Measurements from ENCODE around the gene PTPRM. TPM values are rescaled to one million over a fixed set of nuclear protein-coding genes. Genes with fewer than 3 reads are reported as not detected.

The PTPRM gene
- total and polyA plus RNA-seq, 2 donors (not counting 3 experiments of a cell fraction or from before 2014, with no cell fraction given), result 37.4 to 43.7 TPM

GRCh38 chr18:8350628-8351027 lies 783.5 kb downstream of the PTPRM start:
- DNase-seq (ENCODE audit: low read depth, low spot score) (no peak), FAIRE-seq (no peak)
- Histone ChIP-seq H3K27ac (ENCODE audit: insufficient read depth, low read depth, low read length) (no peak overlapping the region), H3K9ac (replicated peaks; ENCODE audit: extremely low read depth, insufficient read depth, low read length) (no peak overlapping the region), H2AFZ (ENCODE audit: low read depth, low read length) (no peak overlapping the region), H3K4me1 (ENCODE audit: control insufficient read depth, extremely low read depth, insufficient read depth, low read length) (no peaks in the 10 kb centered on the region), H3K4me2 (ENCODE audit: insufficient read depth, low read length) (no peak overlapping the region), H4K20me1 (replicated peaks; ENCODE audit: control insufficient read depth, extremely low read depth, insufficient read depth, low read length) (no peaks in the 10 kb centered on the region), H3K9me1 (replicated peaks; ENCODE audit: control insufficient read depth, extremely low read depth, insufficient read depth, low read length) (no peaks in the 10 kb centered on the region), H3K79me2 (ENCODE audit: control insufficient read depth, insufficient read depth, low read length) (no peaks in the 10 kb centered on the region), H3K4me3 (replicated peaks in 1 of 3; ENCODE audit: insufficient read depth in 1 of 3, low read depth in 1 of 3, low read length in 3 of 3) (no peak overlapping the region), H3K27me3 (ENCODE audit: control insufficient read depth in 2 of 2, insufficient read depth in 2 of 2, low read length in 2 of 2) (no peaks in the 10 kb centered on the region), H3K36me3 (ENCODE audit: control insufficient read depth in 2 of 2, extremely low read depth in 1 of 2, insufficient read depth in 2 of 2, low read length in 2 of 2) (no peaks in the 10 kb centered on the region), H3K9me3 (replicated peaks; ENCODE audit: control insufficient read depth, insufficient read depth, low read length) (no peaks in the 10 kb centered on the region)
- dilution Hi-C loops (cut with MboI; ENCODE audit: extremely low pct_ligation_motif_present, low sequenced_read_pairs), result no loop called here
- ChIA-PET POLR2A (interaction anchor here (0.8 kb wide), 1 partner anchor 114 kb away, joined by 3 read pairs; no protein-coding TSS in a partner anchor), CTCF (no interaction called here)
- intact Hi-C loops (cut with micrococcal nuclease), result no loop called here
- no TSS peak for BruUV-seq (replicated peaks)
- no peak for TF ChIP-seq GATA2 (IDR thresholded peaks at IDR 0.05; ENCODE audit: insufficient read depth, insufficient read length, low read depth, low read length)
- no peak for TF ChIP-seq JUN (IDR thresholded peaks at IDR 0.05; ENCODE audit: borderline replicate concordance, insufficient read depth, insufficient read length, low read depth)

- BruUV-seq (replicated peaks), result no TSS peak
- H3K9ac ChIP-seq (replicated peaks; ENCODE audit: extremely low read depth, insufficient read depth, low read length), result no peak overlapping the region
- ChIA-PET POLR2A (no interaction called here), CTCF (no interaction called here)
- dilution Hi-C loops (cut with MboI; ENCODE audit: extremely low pct_ligation_motif_present, low sequenced_read_pairs), result no loop called here
- FAIRE-seq, result no peak
- TF ChIP-seq JUN (IDR thresholded peaks at IDR 0.05; ENCODE audit: borderline replicate concordance, insufficient read depth, insufficient read length, low read depth) (no peak), MYC (IDR thresholded peaks at IDR 0.05; ENCODE audit: low read depth, low read length) (no peak), GATA2 (IDR thresholded peaks at IDR 0.05; ENCODE audit: insufficient read depth, insufficient read length, low read depth, low read length) (no peak), POLR2A (IDR thresholded peaks at IDR 0.05; ENCODE audit: low read depth, low read length) (no peak), POLR2AphosphoS5 (IDR thresholded peaks at IDR 0.05; ENCODE audit: insufficient read depth, low read depth, low read length) (no peak), CTCF (IDR thresholded peaks at IDR 0.05; ENCODE audit: extremely low read depth in 1 of 2, insufficient read depth in 1 of 2, low read depth in 1 of 2, low read length in 2 of 2) (no peak), MAX (IDR thresholded peaks at IDR 0.05; ENCODE audit: insufficient read depth, insufficient read length) (no peak), EZH2 (IDR thresholded peaks at IDR 0.05; ENCODE audit: borderline replicate concordance, low read depth, low read length, severe bottlenecking) (no peak), FOS (IDR thresholded peaks at IDR 0.05; ENCODE audit: borderline replicate concordance, insufficient read depth, low read length) (no peak)
- no peak overlapping the region for H3K4me2 ChIP-seq (ENCODE audit: insufficient read depth, low read length)
- H3K27me3 ChIP-seq (ENCODE audit: control insufficient read depth in 2 of 2, insufficient read depth in 2 of 2, low read length in 2 of 2), result no peaks in the 10 kb centered on the region
- H3K36me3 ChIP-seq (ENCODE audit: control insufficient read depth in 2 of 2, extremely low read depth in 1 of 2, insufficient read depth in 2 of 2, low read length in 2 of 2), result no peaks in the 10 kb centered on the region
- H3K9me3 ChIP-seq (replicated peaks; ENCODE audit: control insufficient read depth, insufficient read depth, low read length), result no peaks in the 10 kb centered on the region
- no peak overlapping the region for H3K27ac ChIP-seq (ENCODE audit: insufficient read depth, low read depth, low read length)
- DNase-seq (ENCODE audit: low read depth, low spot score), result no peak
- no peaks in the 10 kb centered on the region for H3K4me1 ChIP-seq (ENCODE audit: control insufficient read depth, extremely low read depth, insufficient read depth, low read length)
- H3K9me1 ChIP-seq (replicated peaks; ENCODE audit: control insufficient read depth, extremely low read depth, insufficient read depth, low read length), result no peaks in the 10 kb centered on the region
- H3K79me2 ChIP-seq (ENCODE audit: control insufficient read depth, insufficient read depth, low read length), result no peaks in the 10 kb centered on the region
- H2AFZ ChIP-seq (ENCODE audit: low read depth, low read length), result no peak overlapping the region
- intact Hi-C loops (cut with micrococcal nuclease), result no loop called here
- H4K20me1 ChIP-seq (replicated peaks; ENCODE audit: control insufficient read depth, extremely low read depth, insufficient read depth, low read length), result no peaks in the 10 kb centered on the region
- H3K4me3 ChIP-seq (replicated peaks in 1 of 3; ENCODE audit: insufficient read depth in 1 of 3, low read depth in 1 of 3, low read length in 3 of 3), result no peak overlapping the region
Measured at GRCh38 chr18:8351161-8351560, 784.0 kb downstream of the PTPRM start.

Measured in endothelial cell of umbilical vein (primary cell).